IPS-18c (cell line): ENCODE measurements around the gene UBL5.
"Not testable (repeated sequence)": the region's sequence is repeated elsewhere in the genome, so short reads cannot be mapped to it uniquely, and the experiment has no call there.

ENCODE experiments used
- H3K4me3 ChIP-seq: 2 replicates; pipeline ENCODE4 v1.7.0; 2013; ENCODE audit warnings: low read depth, mild to moderate bottlenecking, low read length, moderate library complexity; ENCODE audit not compliant: insufficient read depth
- H3K9me3 ChIP-seq: one replicate; pipeline ENCODE4 v1.6.1; 2013; ENCODE audit warnings: mild to moderate bottlenecking, low read length, moderate library complexity; ENCODE audit not compliant: control insufficient read depth, insufficient read depth

UBL5 gene

GRCh38 chr19:9827289-9828238 lies at the start of gene UBL5:
TSS of gene UBL5 (plus strand) at chr19:9827918. CDS start at chr19:9828338, 420 bp downstream.
- peak within 1 kb of the TSS; percentile 99 for H3K4me3 ChIP-seq
- no peaks in the 10 kb centered on the region for H3K9me3 ChIP-seq

GRCh38 chr19:9782338-9782737 lies 45.4 kb upstream of the UBL5 start:
- Histone ChIP-seq H3K9me3 (no peaks in the 10 kb centered on the region), H3K4me3 (no peak overlapping the region)

GRCh38 chr19:9784163-9784496 lies 43.6 kb upstream of the UBL5 start:
- not testable (repeated sequence) for H3K4me3 ChIP-seq, H3K9me3 ChIP-seq

GRCh38 chr19:9785367-9786331 lies 42.1 kb upstream of the UBL5 start:
- Histone ChIP-seq H3K9me3 (no peaks in the 10 kb centered on the region), H3K4me3 (peak overlapping the region; percentile 81)

- H3K9me3 ChIP-seq = no peaks in the 10 kb centered on the region
- peak overlapping the region; percentile 81; the same call in 1 of the 2 replicates for H3K4me3 ChIP-seq
These were observed 41.4 kb upstream of the UBL5 start for GRCh38 chr19:9786342-9786741.

GRCh38 chr19:9786819-9787218 lies 40.9 kb upstream of the UBL5 start:
- Histone ChIP-seq H3K9me3 (no peaks in the 10 kb centered on the region), H3K4me3 (no peak overlapping the region)

GRCh38 chr19:9788604-9789003 lies 39.1 kb upstream of the UBL5 start:
- not testable (repeated sequence) for H3K9me3 ChIP-seq

GRCh38 chr19:9789066-9789465 lies 38.7 kb upstream of the UBL5 start:
- Histone ChIP-seq H3K9me3 (no peaks in the 10 kb centered on the region), H3K4me3 (no peak overlapping the region)

More at GRCh38 chr19:9788604-9789003, 39.1 kb upstream of the UBL5 start:
- H3K4me3 ChIP-seq = not testable (repeated sequence)

- not testable (repeated sequence) for H3K9me3 ChIP-seq, H3K4me3 ChIP-seq
These were observed 38.1 kb upstream of the UBL5 start for GRCh38 chr19:9789579-9789978.

GRCh38 chr19:9791073-9791367 lies 36.7 kb upstream of the UBL5 start:
- not testable (repeated sequence) for H3K4me3 ChIP-seq, H3K9me3 ChIP-seq

GRCh38 chr19:9791552-9792205 lies 36.0 kb upstream of the UBL5 start:
- H3K4me3 ChIP-seq = peak overlapping the region; percentile 66
- H3K9me3 ChIP-seq = no peaks in the 10 kb centered on the region

GRCh38 chr19:9792206-9793070 lies 35.3 kb upstream of the UBL5 start:
- H3K4me3 ChIP-seq = peak overlapping the region; percentile 85
- H3K9me3 ChIP-seq = no peaks in the 10 kb centered on the region

- Histone ChIP-seq H3K4me3 (peak overlapping the region; percentile 85), H3K9me3 (no peaks in the 10 kb centered on the region)
These were observed 34.6 kb upstream of the UBL5 start for GRCh38 chr19:9793071-9793591.

GRCh38 chr19:9796113-9796773 lies 31.5 kb upstream of the UBL5 start:
- no peaks in the 10 kb centered on the region for H3K9me3 ChIP-seq
- no peak overlapping the region for H3K4me3 ChIP-seq

- no peak overlapping the region for H3K4me3 ChIP-seq
- no peaks in the 10 kb centered on the region for H3K9me3 ChIP-seq
These were observed 29.8 kb upstream of the UBL5 start for GRCh38 chr19:9797871-9798270.

- no peaks in the 10 kb centered on the region for H3K9me3 ChIP-seq
- no peak overlapping the region for H3K4me3 ChIP-seq
These were observed 28.6 kb upstream of the UBL5 start for GRCh38 chr19:9799162-9799561.
